MG63 (cell line): ENCODE data around the gene RNU2-1. TPM values are rescaled to one million over a fixed set of nuclear protein-coding genes. Genes with fewer than 3 reads are reported as not detected.

Experiments used
- DNase-seq: peaks from one replicate; pipeline ENCODE4 v3.0.0-alpha.2; 2020
- H3K27me3 ChIP-seq: fragments of 250-450 bp; sonication (Bioruptor Pico); 2 replicates; pipeline ENCODE4 v1.5.1; 2020; ENCODE audit warnings: mild to moderate bottlenecking, moderate library complexity
- H3K36me3 ChIP-seq: fragments of 250-450 bp; sonication (Bioruptor Pico); 2 replicates; pipeline ENCODE4 v1.5.1; 2020; ENCODE audit warnings: mild to moderate bottlenecking, moderate library complexity
- H3K4me3 ChIP-seq: fragments of 250-450 bp; sonication (Bioruptor Pico); 2 replicates; pipeline ENCODE4 v1.5.1; 2020; ENCODE audit warnings: mild to moderate bottlenecking, moderate library complexity
- H3K9me3 ChIP-seq: fragments of 250-450 bp; sonication (Bioruptor Pico); 2 replicates; pipeline ENCODE4 v1.5.1; 2020; ENCODE audit warnings: mild to moderate bottlenecking, moderate library complexity
- total RNA-seq: library from RNA; depleted of rRNA; stranded (reverse); fragments of >200 nt; shearing (Covaris generic); gene quantifications from 2 replicates; pipeline ENCODE4 v1.2.3, GENCODE V29; 2014; ENCODE audit warnings: low replicate concordance; rRNA removed

The RNU2-1 gene
- total RNA-seq, 1 experiment from 2014 or later: not detected

- Histone ChIP-seq H3K4me3 (no peak overlapping the region), H3K36me3 (peaks cover 34% of the 10 kb centered on the region), H3K9me3 (no peaks in the 10 kb centered on the region), H3K27me3 (no peaks in the 10 kb centered on the region)
- no peak for DNase-seq
Observed at GRCh38 chr17:43183921-43184320, 49.9 kb downstream of the RNU2-1 start.

Other genes with a start within 250 kb of the RNU2-1 start
- gene RPL27, start 235.6 kb downstream of the RNU2-1 start, total RNA-seq: 2,193 and 2,673 TPM in 2 replicates
- gene IFI35, start 227.2 kb downstream of the RNU2-1 start, total RNA-seq: 10.7 and 26.8 TPM in 2 replicates
- 181 and 263 TPM in 2 replicates for gene VAT1, start 211.6 kb downstream of the RNU2-1 start, total RNA-seq
- gene RND2, start 208.7 kb downstream of the RNU2-1 start, total RNA-seq: not detected in 2 replicates
- 30.8 and 33.9 TPM in 2 replicates for gene BRCA1, start 108.6 kb downstream of the RNU2-1 start, total RNA-seq
- gene NBR1, start 62.8 kb downstream of the RNU2-1 start, total RNA-seq: 78.8 and 81.8 TPM in 2 replicates
- gene TMEM106A, start 22.1 kb downstream of the RNU2-1 start, total RNA-seq: 0.10 and 0.99 TPM in 2 replicates
- gene CCDC200, start 5.4 kb downstream of the RNU2-1 start, total RNA-seq: not detected in 2 replicates
- gene ARL4D, start 165.0 kb upstream of the RNU2-1 start, total RNA-seq: 28.8 and 47.4 TPM in 2 replicates
- 24.2 and 40.1 TPM in 2 replicates for gene DHX8, start 250.0 kb upstream of the RNU2-1 start, total RNA-seq